Mesenchymal stem cell (in vitro differentiated cells and primary cell): ENCODE measurements around the gene ISYNA1.

Experiments used
- DNase-seq: peaks from one replicate; pipeline ENCODE4 v3.0.0-alpha.2; 2013
- H2AFZ ChIP-seq: one replicate; pipeline ENCODE4 v1.6.1; 2013; ENCODE audit warnings: low read depth, mild to moderate bottlenecking, control low read depth, inconsistent platforms, low read length, moderate library complexity
- H2AK5ac ChIP-seq: 2 replicates; pipeline ENCODE4 v1.6.1; 2013; ENCODE audit warnings: low read length, moderate library complexity, mild to moderate bottlenecking, inconsistent platforms; ENCODE audit not compliant: severe bottlenecking
- H2BK120ac ChIP-seq: one replicate; pipeline ENCODE4 v1.6.1; 2013; ENCODE audit warnings: low read depth, mild to moderate bottlenecking, inconsistent platforms, low read length, moderate library complexity
- H2BK12ac ChIP-seq, 2 experiments: one replicate each; pipeline ENCODE4 v1.6.1; 2013; ENCODE audit warnings: inconsistent platforms in 2 of 2, low read length in 2 of 2, mild to moderate bottlenecking in 2 of 2, moderate library complexity in 2 of 2, control low read depth in 1 of 2
- H2BK15ac ChIP-seq: one replicate; pipeline ENCODE4 v1.6.1; 2013; ENCODE audit warnings: mild to moderate bottlenecking, low read depth, inconsistent platforms; ENCODE audit not compliant: poor library complexity, severe bottlenecking
- H2BK5ac ChIP-seq: 2 replicates; pipeline ENCODE4 v1.6.1; 2013; ENCODE audit warnings: low read depth, mild to moderate bottlenecking, low read length, control low read depth, inconsistent platforms; ENCODE audit not compliant: poor library complexity, severe bottlenecking
- H3K14ac ChIP-seq, 2 experiments: one replicate each; pipeline ENCODE4 v1.6.1; 2013; ENCODE audit warnings: inconsistent platforms in 2 of 2, low read length in 2 of 2, control low read depth in 1 of 2, mild to moderate bottlenecking in 1 of 2, moderate library complexity in 1 of 2
- H3K18ac ChIP-seq, 2 experiments: one replicate each; pipeline ENCODE4 v1.6.1; 2013; ENCODE audit warnings: inconsistent platforms in 2 of 2, low read length in 2 of 2, control low read depth in 1 of 2, low read depth in 1 of 2, mild to moderate bottlenecking in 1 of 2
- H3K23ac ChIP-seq, 2 experiments: one replicate each; pipeline ENCODE4 v1.6.1; 2013; ENCODE audit warnings: inconsistent platforms in 2 of 2, low read length in 2 of 2, mild to moderate bottlenecking in 2 of 2, moderate library complexity in 2 of 2, control low read depth in 1 of 2
- H3K27ac ChIP-seq: 2 replicates; pipeline ENCODE4 v1.5.1; 2013; ENCODE audit warnings: mild to moderate bottlenecking, moderate library complexity, low read length, control low read depth, inconsistent platforms; ENCODE audit not compliant: poor library complexity, severe bottlenecking
- H3K27me3 ChIP-seq, 2 experiments: 2 replicates each; pipeline versions ENCODE4 v1.6.1 to v1.7.0; 2013; ENCODE audit warnings: low read length in 2 of 2, mild to moderate bottlenecking in 2 of 2, moderate library complexity in 2 of 2, control low read depth in 1 of 2, inconsistent platforms in 1 of 2; ENCODE audit not compliant: control insufficient read depth in 1 of 2, insufficient read depth in 1 of 2
- H3K36me3 ChIP-seq, 2 experiments: 2 replicates each; pipeline versions ENCODE4 v1.6.1 to v1.7.0; 2013; ENCODE audit warnings: low read length in 2 of 2, control low read depth in 1 of 2, inconsistent platforms in 1 of 2, low read depth in 1 of 2, mild to moderate bottlenecking in 1 of 2; ENCODE audit not compliant: insufficient read depth in 2 of 2, control insufficient read depth in 1 of 2
- H3K4ac ChIP-seq, 2 experiments: one replicate each; pipeline ENCODE4 v1.6.1; 2013; ENCODE audit warnings: inconsistent platforms in 2 of 2, low read length in 2 of 2, mild to moderate bottlenecking in 2 of 2, moderate library complexity in 2 of 2, control low read depth in 1 of 2, low read depth in 1 of 2
- H3K4me1 ChIP-seq: 2 replicates; pipeline ENCODE4 v1.6.1; 2013; ENCODE audit warnings: low read depth, low read length, control low read depth; ENCODE audit not compliant: control insufficient read depth, insufficient read depth
- H3K4me2 ChIP-seq: 2 replicates; pipeline ENCODE4 v1.6.1; 2013; ENCODE audit warnings: low read length, mild to moderate bottlenecking, inconsistent platforms; ENCODE audit not compliant: poor library complexity, severe bottlenecking
- H3K4me3 ChIP-seq, 2 experiments: 2 replicates each; pipeline versions ENCODE4 v1.5.1 to v1.7.0; 2013; ENCODE audit warnings: low read length in 2 of 2, mild to moderate bottlenecking in 2 of 2, control low read depth in 1 of 2, low read depth in 1 of 2; ENCODE audit not compliant: insufficient read depth in 1 of 2
- H3K79me1 ChIP-seq: replicated peaks from 2 replicates; pipeline ENCODE4 v1.6.1; 2013; ENCODE audit warnings: mild to moderate bottlenecking, control low read depth, low read length, inconsistent platforms; ENCODE audit not compliant: poor library complexity, severe bottlenecking
- H3K9ac ChIP-seq: 2 replicates; pipeline ENCODE4 v1.7.0; 2013; ENCODE audit warnings: mild to moderate bottlenecking, low read length, moderate library complexity
- H3K9me3 ChIP-seq: 2 replicates; pipeline ENCODE4 v1.7.0; 2013; ENCODE audit warnings: mild to moderate bottlenecking, low read length; ENCODE audit not compliant: control insufficient read depth
- H4K8ac ChIP-seq: one replicate; pipeline ENCODE4 v1.6.1; 2013; ENCODE audit warnings: inconsistent platforms, mild to moderate bottlenecking, low read length, moderate library complexity
- H4K91ac ChIP-seq: one replicate; pipeline ENCODE4 v1.6.1; 2013; ENCODE audit warnings: mild to moderate bottlenecking, low read length, inconsistent platforms
- WGBS: methylation state at CpG from one replicate; pipeline ENCODE4 v1.1.7; 2013; ENCODE audit warnings: mixed read lengths; 5-methylcytosine and 5-hydroxymethylcytosine counted together

ISYNA1 gene

DNA sequence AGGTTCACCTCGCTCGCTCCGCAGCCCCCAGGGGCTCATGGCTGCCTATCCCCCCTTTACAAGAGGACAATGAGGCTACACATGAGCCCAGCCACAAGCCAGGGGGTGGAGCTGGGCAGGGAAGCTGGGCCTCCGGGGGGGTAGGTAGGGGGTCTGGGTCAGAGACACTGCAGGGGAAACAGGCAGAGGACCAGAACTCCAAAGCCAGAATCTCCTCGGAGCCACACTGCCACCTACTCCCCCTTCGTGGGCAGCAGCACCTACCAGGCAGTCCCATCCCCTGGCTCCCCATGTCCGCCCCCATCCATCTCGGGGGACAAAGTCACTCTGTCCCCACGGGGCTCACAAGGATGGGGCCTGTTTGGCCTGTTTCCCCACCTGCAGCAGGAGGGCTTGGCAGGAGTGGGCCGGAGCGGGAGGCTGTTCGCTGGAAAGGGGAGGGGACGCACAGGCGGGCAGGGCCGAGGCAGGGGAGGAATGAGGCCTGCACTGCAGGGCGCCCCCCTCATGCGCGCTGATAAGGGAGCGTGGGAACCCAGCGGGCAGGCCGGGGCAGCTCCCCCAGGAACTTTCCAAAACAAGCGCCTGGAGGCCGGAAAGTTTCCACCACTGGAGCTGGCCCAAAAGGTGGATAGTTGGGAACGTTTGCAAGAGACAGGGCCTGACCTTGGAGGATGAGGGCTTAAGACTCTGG, 545 bp upstream of the ISYNA1 start:
- Histone ChIP-seq H3K4me3 (no peak overlapping the region), H2BK12ac (peak overlapping the region in 1 of 2 experiments; percentile 19), H2AK5ac (peak overlapping the region; percentile 16), H2BK5ac (peak overlapping the region; percentile 39), H3K4ac (peak overlapping the region; percentile 68 to 69), H3K23ac (peak overlapping the region in 1 of 2 experiments; percentile 48), H3K4me1 (peaks cover 62% of the 10 kb centered on the region), H3K4me2 (peak overlapping the region; percentile 46), H3K9ac (peak overlapping the region; percentile 45), H3K79me1 (peaks cover 11% of the 10 kb centered on the region), H3K36me3 (peaks cover 15 to 58% of the 10 kb centered on the region in 2 experiments), H3K9me3 (no peaks in the 10 kb centered on the region), H2AFZ (no peak overlapping the region), H4K91ac (peak overlapping the region; percentile 91), H2BK15ac (no peak overlapping the region), H3K14ac (peak overlapping the region in 1 of 2 experiments; percentile 76), H4K8ac (peak overlapping the region; percentile 66), H3K27me3 (no peaks in the 10 kb centered on the region), H3K27ac (peak overlapping the region; percentile 63), H2BK120ac (peak overlapping the region; percentile 56), H3K18ac (peak overlapping the region; percentile 55 to 92)
- peak; percentile 74 for DNase-seq
- 28% methylated on average over 23 of the region's 24 CpGs for WGBS

DNA sequence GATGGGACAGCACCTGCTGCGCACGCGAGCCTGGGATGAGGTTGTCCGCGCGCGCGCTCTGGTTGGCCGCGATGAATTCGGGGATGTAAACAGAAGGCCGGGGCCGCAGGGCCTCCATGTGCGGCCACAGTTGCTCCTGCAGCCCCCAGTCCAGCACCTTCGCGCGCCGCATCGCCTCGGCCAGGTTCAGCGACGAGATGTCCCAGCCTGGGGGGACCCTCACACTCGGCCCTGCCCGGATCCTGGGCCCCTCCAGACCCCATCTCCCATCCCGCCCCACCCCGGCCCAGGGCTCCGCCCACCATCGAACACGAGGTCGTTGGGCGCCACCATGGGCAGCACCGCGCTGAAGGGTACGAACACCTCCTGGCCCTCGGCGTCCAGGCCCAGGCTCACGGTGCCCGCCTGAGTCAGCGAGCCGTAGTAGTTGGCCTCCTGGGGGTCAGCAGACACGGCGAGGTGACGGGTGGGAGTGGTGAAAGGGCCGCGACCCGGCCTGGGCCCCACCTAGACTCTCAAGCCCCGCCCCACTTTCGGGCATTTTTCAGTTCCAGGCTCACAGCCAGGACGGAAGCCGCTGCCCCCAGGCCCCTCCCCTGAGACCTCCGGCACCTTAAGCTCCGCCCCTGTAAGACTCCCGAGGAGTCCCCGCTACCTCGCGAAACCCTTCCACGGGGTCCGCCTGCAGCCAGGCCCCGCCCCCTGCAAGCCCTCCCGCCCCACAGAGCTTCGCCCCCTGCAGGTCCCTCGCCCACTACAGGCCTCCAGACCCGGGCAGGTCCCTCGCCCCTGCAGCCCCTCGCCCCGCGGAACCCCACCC, 1.1 kb downstream of the ISYNA1 start:
- H2AK5ac ChIP-seq, result no peak overlapping the region
- peak overlapping the region in 1 of 2 experiments; percentile 55 for H3K18ac ChIP-seq
- H2BK120ac ChIP-seq, result peak overlapping the region; percentile 24
- no peak overlapping the region for H3K27ac ChIP-seq
- H3K14ac ChIP-seq, result no peak overlapping the region
- H3K4me3 ChIP-seq, result peak overlapping the region; percentile 63 to 79
- no peaks in the 10 kb centered on the region for H3K9me3 ChIP-seq
- H2BK12ac ChIP-seq, result peak overlapping the region in 1 of 2 experiments; percentile 8
- peak overlapping the region; percentile 68 for H2BK15ac ChIP-seq
- H3K4ac ChIP-seq, result peak overlapping the region in 1 of 2 experiments; percentile 33
- peak; percentile 92 for DNase-seq
- H3K23ac ChIP-seq, result no peak overlapping the region
- peak overlapping the region; percentile 48 for H3K4me2 ChIP-seq
- H4K8ac ChIP-seq, result no peak overlapping the region
- H4K91ac ChIP-seq, result peak overlapping the region; percentile 20
- peaks cover 11 to 52% of the 10 kb centered on the region in 2 experiments for H3K36me3 ChIP-seq
- H2AFZ ChIP-seq, result no peak overlapping the region
- 42% methylated on average over 38 of the region's 67 CpGs for WGBS
- no peaks in the 10 kb centered on the region for H3K27me3 ChIP-seq
- H2BK5ac ChIP-seq, result no peak overlapping the region
- peaks cover 72% of the 10 kb centered on the region for H3K4me1 ChIP-seq
- H3K9ac ChIP-seq, result no peak overlapping the region
- H3K79me1 ChIP-seq, result peaks cover 5% of the 10 kb centered on the region

DNA sequence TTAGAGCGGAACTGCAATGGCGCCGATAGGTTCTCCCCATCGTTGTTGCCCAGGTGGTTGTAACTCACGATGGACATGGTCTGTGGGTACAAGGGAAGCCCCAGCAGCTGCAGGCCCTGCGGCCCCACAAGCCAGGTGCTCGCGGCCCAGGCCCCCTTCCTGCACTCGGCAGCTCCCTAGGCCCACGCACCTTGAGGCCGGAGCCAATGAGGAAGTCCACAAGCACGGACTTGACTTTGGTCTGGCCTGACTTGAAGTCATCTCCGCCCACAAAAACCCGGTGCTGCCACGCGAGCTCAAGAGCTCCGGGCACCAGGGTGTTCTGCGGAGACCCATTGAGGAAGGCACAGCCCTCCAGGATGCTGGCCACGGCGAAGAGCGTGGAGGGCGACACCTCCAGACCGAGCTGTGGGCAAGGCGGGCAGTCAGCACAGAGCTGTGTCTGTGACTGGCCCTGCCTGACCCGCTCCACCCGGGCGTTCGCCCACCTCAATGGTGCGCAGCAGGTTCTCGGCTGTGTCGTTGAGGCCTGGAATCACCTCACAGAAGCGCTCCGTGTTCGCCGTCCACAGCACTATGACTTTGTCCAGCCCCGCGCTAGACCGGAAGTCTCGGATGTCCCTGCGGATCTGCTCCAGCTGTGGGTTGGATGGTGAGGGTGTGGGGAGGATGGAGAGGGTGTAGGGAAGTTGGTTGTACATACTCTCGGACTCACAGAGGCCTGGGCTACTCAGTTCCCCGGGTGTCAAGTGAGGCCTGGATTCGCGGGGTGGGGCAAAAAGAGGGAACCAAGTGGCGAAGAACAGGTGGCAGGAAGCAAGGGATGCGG, 1.9 kb downstream of the ISYNA1 start:
- Histone ChIP-seq H2AK5ac (no peak overlapping the region), H3K4me2 (no peak overlapping the region), H3K9ac (no peak overlapping the region), H2BK120ac (no peak overlapping the region), H3K23ac (no peak overlapping the region), H3K27me3 (no peaks in the 10 kb centered on the region), H3K9me3 (no peaks in the 10 kb centered on the region), H3K14ac (no peak overlapping the region), H3K79me1 (peaks cover 10% of the 10 kb centered on the region), H3K4ac (no peak overlapping the region), H3K18ac (peak overlapping the region in 1 of 2 experiments; percentile 55), H3K4me3 (peak overlapping the region in 1 of 2 experiments; percentile 79), H3K4me1 (peaks cover 78% of the 10 kb centered on the region), H2AFZ (no peak overlapping the region), H4K8ac (no peak overlapping the region), H2BK12ac (peak overlapping the region in 1 of 2 experiments; percentile 8), H3K36me3 (peaks cover 14 to 51% of the 10 kb centered on the region in 2 experiments), H2BK15ac (no peak overlapping the region), H4K91ac (peak overlapping the region; percentile 48), H3K27ac (no peak overlapping the region), H2BK5ac (no peak overlapping the region)
- 96% methylated on average over 45 of the region's 46 CpGs for WGBS
- peak; percentile 21 for DNase-seq
